HepG2 (cell line): ENCODE measurements around the gene SUMO4. TPM values are rescaled to one million over a fixed set of nuclear protein-coding genes. Genes with fewer than 3 reads are reported as not detected.

Source experiments
- CC2D1A ChIP-seq: sonication (generic); formaldehyde crosslinking; IDR thresholded peaks from 2 replicates; pipeline ENCODE4 v1.8.1; 2023; ENCODE audit warnings: mild to moderate bottlenecking, missing genetic modification reagents
- CENPT ChIP-seq: sonication (generic); formaldehyde crosslinking; IDR thresholded peaks from 2 replicates; pipeline ENCODE4 v1.8.0; 2022; ENCODE audit warnings: low read depth, mild to moderate bottlenecking, moderate library complexity, missing genetic modification reagents
- HOXA5 ChIP-seq: sonication (generic); formaldehyde crosslinking; IDR thresholded peaks from 2 replicates; pipeline ENCODE4 v1.4.0; 2020; ENCODE audit warnings: missing genetic modification reagents
- IRX3 ChIP-seq: sonication (generic); formaldehyde crosslinking; IDR thresholded peaks from 2 replicates; pipeline ENCODE4 v1.8.1; 2023; ENCODE audit warnings: mild to moderate bottlenecking, low read depth, missing genetic modification reagents, borderline replicate concordance
- KLF9 ChIP-seq: IDR thresholded peaks from 2 replicates; pipeline ENCODE4 v1.6.1; 2016; ENCODE audit warnings: low read depth
- MEIS1 ChIP-seq: sonication (generic); formaldehyde crosslinking; IDR thresholded peaks from 2 replicates; pipeline ENCODE4 v1.9.0; 2021; ENCODE audit warnings: mild to moderate bottlenecking, missing genetic modification reagents, moderate library complexity, borderline replicate concordance
- MIER3 ChIP-seq: IDR thresholded peaks from 2 replicates; pipeline ENCODE4 v1.6.1; 2016; ENCODE audit warnings: missing compliant biosample characterization, borderline replicate concordance
- MXD4 ChIP-seq: IDR thresholded peaks from 2 replicates; pipeline ENCODE4 v1.6.1; 2016; ENCODE audit warnings: mild to moderate bottlenecking, missing biosample characterization, missing genetic modification reagents
- NR2F1 ChIP-seq, 2 experiments: fragments of 450-650 bp in 1 of 2; formaldehyde crosslinking in 1 of 2; IDR thresholded peaks; 2 replicates each; pipeline versions ENCODE4 v1.5.0 to v1.6.1; 2016 to 2020; ENCODE audit warnings: mild to moderate bottlenecking in 1 of 2, missing compliant biosample characterization in 1 of 2, missing genetic modification reagents in 1 of 2, moderate library complexity in 1 of 2
- POLR2AphosphoS5 ChIP-seq: IDR thresholded peaks from 2 replicates; pipeline ENCODE4 v1.6.1; 2012; ENCODE audit warnings: low read depth, low read length
- PTBP1 ChIP-seq: fragments of 200-400 bp; formaldehyde crosslinking; IDR thresholded peaks from 2 replicates; pipeline ENCODE4 v1.6.1; 2018; ENCODE audit warnings: low read length, low read depth; ENCODE audit not compliant: poor library complexity, severe bottlenecking
- RAD21 ChIP-seq: fragments of 450-650 bp; formaldehyde crosslinking; IDR thresholded peaks from 2 replicates; pipeline ENCODE4 v1.5.0; 2020; ENCODE audit warnings: mild to moderate bottlenecking
- RAD51 ChIP-seq: fragments of 450-650 bp; IDR thresholded peaks from 2 replicates; pipeline ENCODE4 v1.6.1; 2016; ENCODE audit warnings: borderline replicate concordance
- SNAI1 ChIP-seq: sonication (generic); formaldehyde crosslinking; IDR thresholded peaks from 2 replicates; pipeline ENCODE4 v1.5.0; 2020; ENCODE audit warnings: mild to moderate bottlenecking, missing genetic modification reagents, borderline replicate concordance
- TEF ChIP-seq: sonication (generic); formaldehyde crosslinking; IDR thresholded peaks from 2 replicates; pipeline ENCODE4 v1.5.0; 2020; ENCODE audit warnings: missing genetic modification reagents
- ZMYM2 ChIP-seq: sonication (generic); formaldehyde crosslinking; IDR thresholded peaks from 2 replicates; pipeline ENCODE4 v1.8.0; 2022; ENCODE audit warnings: mild to moderate bottlenecking, missing genetic modification reagents
- ZNF713 ChIP-seq: sonication (generic); formaldehyde crosslinking; IDR thresholded peaks from 2 replicates; pipeline ENCODE4 v1.4.0; 2020; ENCODE audit warnings: mild to moderate bottlenecking, missing genetic modification reagents
- ZNF761 ChIP-seq: sonication (generic); formaldehyde crosslinking; conservative IDR thresholded peaks from 2 replicates; pipeline ENCODE4 v1.4.0; 2020; ENCODE audit warnings: mild to moderate bottlenecking, missing genetic modification reagents
- polyA plus RNA-seq, 8 experiments: library from polyadenylated mRNA; depleted of rRNA in 3 of 8; stranded (reverse) in 7 of 8; unstranded in 1 of 8; fragments of >200 nt; fragmentation: Illumina TruSeq in 4 of 8; extraction: Trizol in 4 of 8; gene quantifications; 2 replicates each; pipeline versions ENCODE4 v1.2.1 to v1.2.3, GENCODE V29; 2011 to 2016; ENCODE audit warnings: low read depth in 4 of 8, missing spikeins in 1 of 8, mixed read lengths in 1 of 8; ENCODE audit not compliant: insufficient read depth in 1 of 8
- total RNA-seq, 5 experiments: library from RNA; depleted of rRNA; stranded (reverse); fragments of >200 nt; fragmentation: Illumina TruSeq; extraction: Trizol; gene quantifications; 2 replicates each; pipeline ENCODE4 v1.2.3, GENCODE V29; 2016; ENCODE audit warnings: low read depth in 1 of 5
- TF ChIP-seq, protein P1 (sequence below): sonication (generic); formaldehyde crosslinking; IDR thresholded peaks from 2 replicates; pipeline ENCODE4 v1.5.0; 2020; ENCODE audit warnings: mild to moderate bottlenecking, missing genetic modification reagents
- TF ChIP-seq, protein P2 (sequence below): sonication (generic); formaldehyde crosslinking; IDR thresholded peaks from 2 replicates; pipeline ENCODE4 v1.8.0; 2022; ENCODE audit warnings: missing genetic modification reagents, mild to moderate bottlenecking, borderline replicate concordance
- TF ChIP-seq, protein P3 (sequence below): IDR thresholded peaks from 2 replicates; pipeline ENCODE4 v1.6.1; 2016; ENCODE audit warnings: missing compliant biosample characterization, missing genetic modification reagents, borderline replicate concordance

SUMO4 gene
- total and polyA plus RNA-seq, 2 of the 13 experiments (the other 11 are each of a cell fraction or from before 2014, with no cell fraction given), result 0.22 to 1.2 TPM

DNA sequence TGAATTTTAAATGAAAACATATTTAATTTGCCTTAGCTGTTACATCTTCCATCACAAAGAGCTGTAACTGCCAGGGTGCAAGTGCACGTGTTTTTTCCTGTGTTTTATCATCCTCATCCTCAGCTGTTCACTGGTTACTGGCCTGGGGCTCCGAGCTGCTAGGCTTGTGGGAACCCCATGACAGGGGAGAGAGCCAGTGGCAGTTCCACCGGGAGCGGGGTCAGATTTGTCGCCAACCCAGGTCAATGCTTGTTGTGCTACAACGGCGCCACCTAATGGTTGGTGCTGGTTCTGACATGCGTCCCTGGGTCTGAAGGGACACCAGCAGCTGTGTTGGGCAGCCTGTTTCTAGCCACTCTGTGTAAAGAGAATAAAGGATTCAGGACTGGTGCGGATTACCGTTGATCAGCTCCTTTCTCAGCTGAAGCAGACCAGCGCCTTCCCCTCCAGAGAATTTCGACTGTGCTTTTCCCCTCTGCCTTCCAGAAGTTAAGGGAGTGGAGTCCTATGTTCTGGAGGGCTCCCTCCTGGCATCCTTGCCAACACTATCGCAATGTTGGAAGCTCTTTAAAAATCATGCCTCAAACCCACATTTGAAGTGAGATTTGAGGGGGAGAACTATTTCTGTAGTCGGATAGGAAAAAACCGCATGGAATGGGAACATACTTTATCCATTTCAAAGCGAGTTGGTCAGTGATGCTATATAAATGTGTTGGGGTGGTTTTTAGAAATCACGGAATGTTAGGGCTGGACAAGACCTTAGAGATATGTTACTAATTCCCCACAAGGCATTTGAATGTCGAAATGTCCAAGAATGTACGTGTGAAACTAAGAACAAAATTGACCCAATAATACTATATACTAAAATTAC, 32.1 kb downstream of the SUMO4 start (continued):
- TF ChIP-seq, protein P1, sequence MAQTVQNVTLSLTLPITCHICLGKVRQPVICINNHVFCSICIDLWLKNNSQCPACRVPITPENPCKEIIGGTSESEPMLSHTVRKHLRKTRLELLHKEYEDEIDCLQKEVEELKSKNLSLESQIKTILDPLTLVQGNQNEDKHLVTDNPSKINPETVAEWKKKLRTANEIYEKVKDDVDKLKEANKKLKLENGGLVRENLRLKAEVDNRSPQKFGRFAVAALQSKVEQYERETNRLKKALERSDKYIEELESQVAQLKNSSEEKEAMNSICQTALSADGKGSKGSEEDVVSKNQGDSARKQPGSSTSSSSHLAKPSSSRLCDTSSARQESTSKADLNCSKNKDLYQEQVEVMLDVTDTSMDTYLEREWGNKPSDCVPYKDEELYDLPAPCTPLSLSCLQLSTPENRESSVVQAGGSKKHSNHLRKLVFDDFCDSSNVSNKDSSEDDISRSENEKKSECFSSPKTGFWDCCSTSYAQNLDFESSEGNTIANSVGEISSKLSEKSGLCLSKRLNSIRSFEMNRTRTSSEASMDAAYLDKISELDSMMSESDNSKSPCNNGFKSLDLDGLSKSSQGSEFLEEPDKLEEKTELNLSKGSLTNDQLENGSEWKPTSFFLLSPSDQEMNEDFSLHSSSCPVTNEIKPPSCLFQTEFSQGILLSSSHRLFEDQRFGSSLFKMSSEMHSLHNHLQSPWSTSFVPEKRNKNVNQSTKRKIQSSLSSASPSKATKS, result no peak
- TF ChIP-seq CC2D1A (CRISPR knock-in tag) (no peak), PTBP1 (no peak), CENPT (no peak), ZNF761 (CRISPR knock-in tag) (no peak), ZNF713 (no peak), SNAI1 (CRISPR knock-in tag) (no peak), MEIS1 (CRISPR knock-in tag) (peak; percentile 58; the same call in 1 of the 2 replicates), IRX3 (CRISPR knock-in tag) (no peak), ZMYM2 (CRISPR knock-in tag) (no peak), RAD51 (no peak), TEF (no peak), MIER3 (CRISPR knock-in tag) (peak; percentile 68; the same call in 1 of the 2 replicates), POLR2AphosphoS5 (no peak), KLF9 (CRISPR knock-in tag) (no peak), HOXA5 (CRISPR knock-in tag) (no peak), RAD21 (CRISPR knock-in tag) (peak; percentile 99), NR2F1 (CRISPR knock-in tag; IDR thresholded peaks at IDR 0.05) (peak; percentile 77), MXD4 (CRISPR knock-in tag) (no peak)
- TF ChIP-seq, protein P2, sequence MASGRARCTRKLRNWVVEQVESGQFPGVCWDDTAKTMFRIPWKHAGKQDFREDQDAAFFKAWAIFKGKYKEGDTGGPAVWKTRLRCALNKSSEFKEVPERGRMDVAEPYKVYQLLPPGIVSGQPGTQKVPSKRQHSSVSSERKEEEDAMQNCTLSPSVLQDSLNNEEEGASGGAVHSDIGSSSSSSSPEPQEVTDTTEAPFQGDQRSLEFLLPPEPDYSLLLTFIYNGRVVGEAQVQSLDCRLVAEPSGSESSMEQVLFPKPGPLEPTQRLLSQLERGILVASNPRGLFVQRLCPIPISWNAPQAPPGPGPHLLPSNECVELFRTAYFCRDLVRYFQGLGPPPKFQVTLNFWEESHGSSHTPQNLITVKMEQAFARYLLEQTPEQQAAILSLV (CRISPR knock-in tag), result no peak; the same call in 1 of the 2 replicates
- TF ChIP-seq, protein P3, sequence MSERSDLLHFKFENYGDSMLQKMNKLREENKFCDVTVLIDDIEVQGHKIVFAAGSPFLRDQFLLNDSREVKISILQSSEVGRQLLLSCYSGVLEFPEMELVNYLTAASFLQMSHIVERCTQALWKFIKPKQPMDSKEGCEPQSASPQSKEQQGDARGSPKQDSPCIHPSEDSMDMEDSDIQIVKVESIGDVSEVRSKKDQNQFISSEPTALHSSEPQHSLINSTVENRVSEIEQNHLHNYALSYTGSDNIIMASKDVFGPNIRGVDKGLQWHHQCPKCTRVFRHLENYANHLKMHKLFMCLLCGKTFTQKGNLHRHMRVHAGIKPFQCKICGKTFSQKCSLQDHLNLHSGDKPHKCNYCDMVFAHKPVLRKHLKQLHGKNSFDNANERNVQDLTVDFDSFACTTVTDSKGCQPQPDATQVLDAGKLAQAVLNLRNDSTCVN (CRISPR knock-in tag), result 0 out of 2 replicates have a peak, but pooled peaks have one; percentile 52
